ENCODE results near the gene POTED. TPM values are rescaled to one million over a fixed set of nuclear protein-coding genes. Genes with fewer than 3 reads are reported as not detected.
"Not testable (repeated sequence)": the region's sequence is repeated elsewhere in the genome, so short reads cannot be mapped to it uniquely, and the experiment has no call there.

POTED gene
- not detected for total RNA-seq
- polyA plus RNA-seq (ENCODE audit: insufficient read length in 6 of 6): not detected
- long read RNA-seq, donor 1: 0 reads
- long read RNA-seq, donor 2: 0 reads
- long read RNA-seq, donor 3: 0 reads
- long read RNA-seq, donor 4: 0 reads
- long read RNA-seq, donor 5: 0 reads
- long read RNA-seq, donor 6: 0 reads
- long read RNA-seq, donor 7: 0 reads
- long read RNA-seq, donor 8: 0 reads
- long read RNA-seq, donor 9: 0 reads
- long read RNA-seq, donor 10: 0 reads
- long read RNA-seq, donor 11: 0 reads
- long read RNA-seq, donor 12: 0 reads

- ATAC-seq; H3K4me3 ChIP-seq; DNase-seq; H3K9me3 ChIP-seq; intact Hi-C loops (cut with DNase I); H3K27ac ChIP-seq; H3K27me3 ChIP-seq; H3K36me3 ChIP-seq; H3K4me1 ChIP-seq: not testable (repeated sequence)
These were observed at the start of gene POTED for GRCh38 chr21:13609477-13609876. POTED (plus strand) TSS chr21:13609777; CDS start chr21:13610229, 452 bp downstream.

- H3K4me1 ChIP-seq; DNase-seq; H3K9me3 ChIP-seq; ATAC-seq; intact Hi-C loops (cut with DNase I); H3K27me3 ChIP-seq; H3K4me3 ChIP-seq; H3K27ac ChIP-seq; H3K36me3 ChIP-seq: not testable (repeated sequence)
These were observed 40.5 kb downstream of the POTED start for GRCh38 chr21:13650101-13650500.

- ATAC-seq; DNase-seq; H3K4me3 ChIP-seq; H3K36me3 ChIP-seq; H3K27ac ChIP-seq; H3K4me1 ChIP-seq; intact Hi-C loops (cut with DNase I); H3K9me3 ChIP-seq; H3K27me3 ChIP-seq: not testable (repeated sequence)
These were observed 42.2 kb downstream of the POTED start for GRCh38 chr21:13651746-13652145.

Small RNAs within 50 kb of the gene (microRNA-seq; reads per million reads assigned to microRNA genes)
- gene MIR3118-1: 0 reads per million in 2 donors

All from left lung (tissue), 14 donors.